Muscle layer of colon (tissue), 2 donors: ENCODE data around the gene SWSAP1.
"Not testable (repeated sequence)": the region's sequence is repeated elsewhere in the genome, so short reads cannot be mapped to it uniquely, and the experiment has no call there.

Experiments
- H3K27ac ChIP-seq: one replicate; pipeline ENCODE4 v1.7.0; 2013; ENCODE audit warnings: low read depth, mild to moderate bottlenecking, low read length, moderate library complexity
- H3K27me3 ChIP-seq, 2 donors: one replicate each; pipeline ENCODE4 v1.7.0; 2013; ENCODE audit warnings: low read length in 2 of 2, mild to moderate bottlenecking in 2 of 2; ENCODE audit not compliant: insufficient read depth in 2 of 2, control insufficient read depth in 1 of 2
- H3K36me3 ChIP-seq: one replicate; pipeline ENCODE4 v1.7.0; 2013; ENCODE audit warnings: mild to moderate bottlenecking, low read length; ENCODE audit not compliant: insufficient read depth
- H3K4me1 ChIP-seq: one replicate; pipeline ENCODE4 v1.7.0; 2013; ENCODE audit warnings: mild to moderate bottlenecking, low read length; ENCODE audit not compliant: insufficient read depth
- H3K4me3 ChIP-seq, 2 donors: one replicate each; pipeline ENCODE4 v1.7.0; 2013; ENCODE audit warnings: low read length in 2 of 2, low read depth in 1 of 2, mild to moderate bottlenecking in 1 of 2, moderate library complexity in 1 of 2
- H3K9ac ChIP-seq: one replicate; pipeline ENCODE4 v1.7.0; 2013; ENCODE audit warnings: low read length
- H3K9me3 ChIP-seq: one replicate; pipeline ENCODE4 v1.7.0; 2013; ENCODE audit warnings: mild to moderate bottlenecking, low read length
- donor health status: abdominal sarcoma.
- donor health status: Adenocarcinoma of cecum.

Gene SWSAP1

DNA sequence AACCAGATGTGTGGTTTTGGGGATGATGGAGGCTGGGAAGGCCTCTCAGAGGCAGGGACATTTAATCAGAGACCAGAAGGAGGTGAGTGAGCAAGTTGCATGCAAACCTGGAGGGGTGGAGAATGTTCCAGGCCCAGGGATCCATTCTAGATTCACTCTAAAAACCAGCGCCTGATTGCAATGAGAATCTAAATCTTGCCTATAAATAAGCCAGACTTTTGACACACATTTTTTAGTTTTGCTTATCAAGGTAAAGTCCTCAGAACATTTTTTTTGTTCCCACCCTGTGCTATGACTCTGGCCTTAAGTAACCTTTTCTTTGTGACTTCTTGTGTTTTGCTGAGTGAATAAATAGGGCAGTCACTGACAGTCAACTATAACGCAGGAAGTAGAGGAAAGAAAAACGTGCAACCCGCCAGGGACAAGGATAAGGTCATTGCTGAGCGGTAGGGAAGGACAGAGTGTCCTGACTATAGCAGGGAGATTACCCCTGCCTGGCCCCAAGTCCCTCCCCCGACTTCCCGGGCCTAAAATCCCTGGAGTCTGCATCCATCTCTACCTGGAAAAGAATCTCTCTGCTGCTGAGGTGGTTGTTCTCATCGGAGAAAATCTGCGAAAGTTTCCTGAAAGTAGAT lies 30.2 kb downstream of the SWSAP1 start:
- Histone ChIP-seq H3K27ac (no peak overlapping the region), H3K27me3 (peaks cover 5 to 8% of the 10 kb centered on the region in 2 donors), H3K9me3 (no peaks in the 10 kb centered on the region), H3K4me3 (no peak overlapping the region), H3K36me3 (no peaks in the 10 kb centered on the region), H3K4me1 (no peaks in the 10 kb centered on the region), H3K9ac (no peak overlapping the region)

DNA sequence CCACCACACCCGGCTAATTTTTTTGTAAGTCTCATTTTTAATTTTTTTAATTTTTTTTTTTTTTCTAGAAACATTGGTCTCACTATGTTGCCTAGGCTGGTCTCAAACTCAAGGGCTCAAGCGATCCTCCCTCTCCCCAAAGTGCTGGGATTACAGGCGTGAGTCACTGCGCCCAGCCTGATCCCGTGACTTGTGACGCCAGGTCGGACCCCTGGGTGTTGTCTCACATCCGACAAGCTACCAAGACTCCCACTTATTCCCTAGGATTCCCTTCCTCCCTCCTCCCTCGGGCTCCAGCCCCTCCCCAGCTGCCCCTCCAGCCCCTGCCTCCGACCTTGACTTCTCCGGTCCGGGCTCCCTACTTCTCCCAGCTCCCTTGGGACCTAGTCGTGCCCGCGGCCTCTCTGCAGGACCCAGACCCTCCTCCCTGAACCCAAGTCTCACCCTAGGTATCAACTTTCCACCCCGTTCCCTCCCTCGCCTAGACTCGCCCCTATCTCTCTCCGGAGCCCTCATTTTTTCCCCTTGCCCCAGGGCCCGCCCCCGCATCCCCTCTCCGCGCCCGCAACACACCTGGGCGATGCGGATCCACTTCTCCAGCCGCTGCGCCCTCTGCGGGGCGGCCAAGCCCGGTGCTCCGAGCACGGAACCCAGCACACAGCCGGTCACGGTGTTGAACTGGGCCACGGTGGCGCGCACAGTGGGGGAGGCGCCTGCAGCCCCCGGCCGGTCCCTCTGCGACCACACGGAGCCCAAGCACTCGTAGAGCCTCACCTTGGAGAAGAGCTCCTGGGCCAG lies 31.6 kb downstream of the SWSAP1 start:
- Histone ChIP-seq H3K36me3 (no peaks in the 10 kb centered on the region), H3K9me3 (no peaks in the 10 kb centered on the region), H3K4me3 (no peak overlapping the region), H3K27ac (no peak overlapping the region), H3K27me3 (peaks cover 5 to 8% of the 10 kb centered on the region in 2 donors), H3K9ac (no peak overlapping the region), H3K4me1 (no peaks in the 10 kb centered on the region)

DNA sequence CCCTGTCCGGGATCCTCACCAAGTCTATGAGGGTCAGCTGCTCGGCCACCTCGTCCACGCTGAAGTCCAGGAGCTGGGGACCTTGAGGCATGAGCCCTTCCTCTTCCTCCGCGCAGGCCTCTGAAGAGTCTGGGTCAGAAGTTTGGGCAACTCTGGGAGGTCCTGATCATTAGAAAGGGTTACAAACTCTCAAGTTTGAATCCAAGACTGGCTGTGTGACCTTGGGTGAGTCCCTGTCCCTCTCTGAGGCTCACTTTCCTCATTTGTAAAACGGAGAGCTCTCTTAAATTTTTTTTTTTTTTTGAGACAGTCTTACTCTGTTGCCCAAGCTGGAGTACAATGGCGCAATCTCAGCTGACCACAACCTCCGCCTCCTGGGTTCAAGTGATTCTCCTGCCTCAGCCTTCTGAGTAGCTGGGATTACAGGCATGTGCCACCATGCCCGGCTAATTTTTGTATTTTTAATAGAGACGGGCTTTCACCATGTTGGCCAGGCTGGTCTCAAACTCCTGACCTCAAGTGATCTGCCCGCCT lies 32.3 kb downstream of the SWSAP1 start:
- not testable (repeated sequence) for H3K27me3 ChIP-seq, H3K4me3 ChIP-seq

DNA sequence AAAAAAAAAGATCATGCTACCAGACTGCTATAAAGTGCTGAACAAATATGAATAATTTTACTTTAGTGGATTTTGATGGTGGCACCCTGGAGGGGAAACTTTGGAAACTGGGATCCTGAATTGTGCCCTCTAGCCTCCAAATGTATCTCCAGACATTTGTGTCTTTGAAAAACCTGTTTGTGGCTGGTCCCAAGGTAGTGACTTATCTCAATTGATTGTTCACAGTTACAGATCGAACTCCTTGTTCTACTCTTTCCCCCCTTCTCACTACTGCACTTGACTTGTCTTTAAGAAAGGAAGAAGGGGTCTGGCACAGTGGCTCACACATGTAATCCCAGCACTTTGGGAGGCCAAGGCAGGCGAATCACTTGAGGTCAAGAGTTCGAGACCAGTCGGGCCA lies 34.1 kb downstream of the SWSAP1 start:
- peaks cover 5 to 8% of the 10 kb centered on the region in 2 donors for H3K27me3 ChIP-seq

More for the DNA sequence above, 32.3 kb downstream of the SWSAP1 start:
- H3K9ac ChIP-seq, H3K27ac ChIP-seq, H3K9me3 ChIP-seq, H3K36me3 ChIP-seq, H3K4me1 ChIP-seq: not testable (repeated sequence)

DNA sequence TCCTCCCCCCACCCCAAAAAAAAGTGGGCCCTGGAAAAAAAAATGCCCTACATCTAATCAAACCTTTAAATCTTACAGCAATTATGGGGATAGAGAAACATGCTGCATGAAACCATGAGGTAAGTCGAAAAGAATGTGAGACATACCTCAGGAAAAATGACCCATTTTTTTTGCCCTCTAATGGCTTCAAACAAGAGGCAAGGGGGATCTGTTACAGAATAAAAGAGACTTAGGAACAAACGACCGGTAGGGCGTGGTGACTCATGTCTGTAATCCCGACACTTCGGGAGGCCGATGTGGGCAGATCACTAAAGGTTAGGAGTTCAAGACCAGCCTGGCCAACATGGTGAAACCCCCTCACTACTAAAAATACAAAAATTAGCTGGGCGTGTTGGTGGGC lies 36.2 kb downstream of the SWSAP1 start:
- Histone ChIP-seq H3K4me1 (no peaks in the 10 kb centered on the region), H3K27ac (no peak overlapping the region), H3K27me3 (peaks cover 5 to 8% of the 10 kb centered on the region in 2 donors), H3K36me3 (no peaks in the 10 kb centered on the region), H3K9ac (no peak overlapping the region), H3K4me3 (no peak overlapping the region), H3K9me3 (no peaks in the 10 kb centered on the region)

More for the DNA sequence above, 34.1 kb downstream of the SWSAP1 start:
- Histone ChIP-seq H3K9ac (no peak overlapping the region), H3K9me3 (no peaks in the 10 kb centered on the region), H3K27ac (no peak overlapping the region), H3K36me3 (no peaks in the 10 kb centered on the region), H3K4me1 (no peaks in the 10 kb centered on the region), H3K4me3 (no peak overlapping the region)

DNA sequence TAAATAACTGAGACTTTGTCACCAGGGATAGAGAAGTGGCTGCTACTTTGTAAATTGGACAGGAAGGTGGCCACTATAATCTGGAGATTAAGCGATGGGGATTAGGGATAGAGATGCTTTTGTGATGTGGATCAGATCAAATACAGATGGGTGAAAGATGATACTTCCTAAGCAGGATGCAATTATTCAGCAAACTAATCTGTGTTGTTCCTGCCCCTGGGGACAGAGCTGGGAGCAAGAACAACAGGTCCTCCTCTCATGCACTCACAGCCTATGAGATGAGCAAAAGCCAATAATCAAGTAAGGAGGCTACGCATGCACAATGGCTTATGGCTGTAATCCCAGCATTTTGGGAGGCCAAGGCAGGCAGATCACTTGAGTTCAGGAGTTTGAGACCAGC lies 40.1 kb downstream of the SWSAP1 start:
- Histone ChIP-seq H3K36me3 (no peaks in the 10 kb centered on the region), H3K27me3 (peaks cover 1 to 26% of the 10 kb centered on the region in 2 donors), H3K9ac (no peak overlapping the region), H3K4me1 (no peaks in the 10 kb centered on the region), H3K27ac (no peak overlapping the region), H3K9me3 (no peaks in the 10 kb centered on the region), H3K4me3 (no peak overlapping the region)

DNA sequence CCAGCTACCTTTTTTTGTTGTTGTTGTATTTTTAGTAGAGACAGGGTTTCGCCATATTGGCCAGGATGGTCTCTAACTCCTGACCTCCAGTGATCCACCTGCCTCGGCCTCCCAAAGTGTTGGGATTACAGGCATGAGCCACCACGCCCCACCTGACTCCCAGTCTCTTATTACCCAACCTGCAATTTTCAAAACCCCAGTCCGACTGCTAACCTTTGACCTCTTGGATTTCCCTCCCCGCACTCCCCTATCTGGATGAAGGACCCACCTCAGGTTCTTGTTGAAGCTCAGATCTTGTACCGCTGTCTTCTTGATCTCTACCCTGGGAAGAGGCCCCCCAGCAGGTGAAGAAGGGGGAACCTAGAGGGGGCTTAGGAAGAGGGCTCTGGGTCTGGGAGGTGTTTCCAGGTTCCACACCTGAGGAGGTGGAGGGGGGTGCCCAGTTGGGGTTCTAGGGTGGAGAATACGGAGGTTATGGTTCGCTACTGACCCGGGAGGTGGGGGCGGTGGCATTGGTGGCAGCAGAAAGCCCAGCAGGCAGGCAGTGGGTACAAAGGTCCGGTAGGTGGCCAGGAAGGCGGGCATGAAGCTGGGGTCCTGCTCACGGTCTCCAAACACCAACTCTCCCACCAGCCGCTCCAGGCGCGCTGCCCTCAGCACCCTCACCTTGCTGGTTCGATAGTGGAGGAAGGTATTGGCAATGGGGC lies 42.0 kb downstream of the SWSAP1 start:
- H3K36me3 ChIP-seq: no peaks in the 10 kb centered on the region
- H3K27me3 ChIP-seq: peaks cover 16 to 46% of the 10 kb centered on the region in 2 donors
- peaks cover 11% of the 10 kb centered on the region for H3K4me1 ChIP-seq
- no peak overlapping the region for H3K4me3 ChIP-seq
- no peaks in the 10 kb centered on the region for H3K9me3 ChIP-seq
- H3K27ac ChIP-seq: no peak overlapping the region
- H3K9ac ChIP-seq: no peak overlapping the region

DNA sequence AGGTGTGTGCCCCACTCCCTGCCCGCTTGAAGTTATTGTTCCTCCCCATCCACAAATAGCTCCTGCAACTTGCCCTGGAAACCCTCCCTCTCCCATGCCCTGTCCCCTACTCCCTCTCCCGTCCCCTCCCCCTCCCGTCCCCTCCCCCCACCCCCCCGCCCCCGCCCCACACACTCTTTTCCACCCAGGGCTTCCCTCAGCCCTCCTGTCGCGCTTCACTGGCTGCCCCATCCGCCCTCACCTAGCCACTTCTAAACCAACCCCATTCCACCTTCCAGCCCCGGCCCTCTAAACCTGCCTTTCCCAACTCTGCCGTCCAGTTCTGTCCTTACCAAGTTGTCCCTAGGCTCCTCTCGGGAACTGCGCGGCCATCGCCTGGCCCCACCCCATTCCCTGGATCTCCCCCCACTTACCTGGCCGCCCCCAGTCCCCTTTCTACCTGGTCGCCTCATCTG lies 43.7 kb downstream of the SWSAP1 start:
- Histone ChIP-seq H3K27me3 (peaks cover 31 to 62% of the 10 kb centered on the region in 2 donors), H3K36me3 (no peaks in the 10 kb centered on the region), H3K9me3 (no peaks in the 10 kb centered on the region), H3K9ac (no peak overlapping the region), H3K4me1 (peaks cover 21% of the 10 kb centered on the region), H3K27ac (no peak overlapping the region), H3K4me3 (no peak overlapping the region)

DNA sequence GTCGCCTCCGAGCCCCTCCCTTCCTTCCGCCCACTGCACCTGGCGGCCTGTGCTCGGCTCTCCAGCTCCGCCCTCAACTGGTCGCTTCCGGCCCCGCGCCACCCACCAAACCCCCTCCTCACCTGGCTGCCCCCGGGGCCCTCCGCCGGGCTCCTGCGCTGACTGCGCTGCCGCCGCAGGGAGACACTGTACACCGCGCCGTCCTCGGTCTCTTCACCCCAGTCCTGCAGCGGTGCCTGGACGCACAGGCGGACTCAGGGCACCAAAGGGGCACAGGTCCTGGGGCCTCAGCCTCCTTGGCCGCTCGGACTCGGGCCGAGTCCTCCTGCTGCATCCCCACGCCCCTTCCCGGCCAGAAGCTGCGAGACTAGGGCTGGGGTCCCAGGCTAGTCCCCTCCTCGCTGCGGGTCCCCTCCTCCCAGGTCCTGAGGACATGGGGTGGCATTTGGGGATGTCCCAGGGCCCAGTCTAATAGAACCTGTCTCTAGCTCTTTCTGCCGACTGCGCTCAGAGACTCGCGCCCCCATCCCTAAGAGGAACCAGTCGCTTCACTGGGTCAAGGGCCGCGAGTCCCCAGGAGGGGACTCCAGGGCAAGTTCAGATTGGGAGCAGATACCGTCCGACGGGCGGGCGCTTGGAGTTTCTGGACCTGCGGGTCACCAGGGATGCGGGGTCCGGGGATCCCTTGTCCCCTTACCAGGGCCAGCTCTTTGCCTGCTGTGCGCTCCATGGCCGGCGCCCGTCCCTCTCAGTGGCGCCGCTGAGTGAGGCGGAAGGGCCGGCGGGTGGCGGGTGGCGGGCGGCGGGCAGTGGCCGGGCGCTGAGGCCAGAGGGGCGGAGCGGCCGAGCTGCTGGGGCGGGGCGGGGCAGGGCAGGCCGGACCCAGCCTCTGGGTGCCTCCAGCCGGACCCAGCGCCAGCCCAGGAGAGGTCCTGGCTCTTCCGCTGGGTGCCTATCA lies 44.4 kb downstream of the SWSAP1 start, which contains the start of gene RGL3:
Gene RGL3 (minus strand): TSS at position 766 of the 958 bp plus-strand sequence. CDS start 36 bp downstream, at position 730.
- Histone ChIP-seq H3K27ac (no peak within 1 kb of the TSS), H3K4me1 (peaks cover 21% of the 10 kb centered on the region), H3K4me3 (no peak within 1 kb of the TSS), H3K9ac (no peak within 1 kb of the TSS), H3K9me3 (no peaks in the 10 kb centered on the region), H3K36me3 (no peaks in the 10 kb centered on the region), H3K27me3 (peaks cover 36 to 69% of the 10 kb centered on the region in 2 donors)

DNA sequence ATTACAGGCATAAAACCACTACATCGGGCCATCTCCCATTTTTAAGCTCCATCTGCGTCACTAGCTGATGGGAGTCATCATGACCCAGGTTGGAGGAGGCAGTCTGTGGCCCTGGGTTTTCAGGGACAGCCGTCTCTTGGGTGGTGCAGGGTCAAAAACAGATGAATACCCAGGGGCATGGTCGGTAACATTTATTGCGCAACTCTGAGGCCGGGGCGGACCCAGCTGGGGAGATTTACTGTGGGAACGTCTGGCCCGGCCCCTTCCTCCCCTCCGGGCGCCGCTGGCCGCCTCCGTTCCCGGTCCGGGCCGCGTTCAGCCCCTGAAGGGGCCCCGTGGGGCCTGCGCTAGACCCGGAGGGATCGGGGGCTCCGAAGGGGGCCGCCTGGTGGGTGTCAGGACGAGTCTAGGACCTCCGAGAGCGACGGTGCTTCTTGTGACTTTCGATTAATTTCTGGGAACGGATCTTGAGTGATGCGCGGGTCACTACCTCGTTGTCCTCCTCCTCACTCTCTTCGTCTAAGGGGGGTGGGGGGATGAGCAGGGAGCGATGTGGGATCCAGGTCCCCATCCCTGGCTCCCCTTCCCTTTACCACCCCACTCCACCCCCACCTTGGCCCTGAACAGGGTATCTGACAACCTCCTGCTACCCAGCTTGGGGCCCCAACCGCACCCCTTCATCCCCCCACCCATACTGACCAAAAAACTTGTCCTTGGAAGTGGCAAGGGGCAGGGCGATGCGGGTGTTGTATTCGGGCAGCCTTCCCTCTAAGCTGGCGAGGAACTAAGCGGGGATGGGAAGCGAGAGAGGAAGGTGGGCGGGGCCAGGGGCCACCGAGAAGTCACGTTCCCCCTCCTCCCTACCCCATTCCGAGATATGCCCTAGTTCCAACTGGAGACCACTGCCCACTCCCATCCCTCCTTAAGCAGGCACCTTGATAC lies 46.2 kb downstream of the SWSAP1 start:
- Histone ChIP-seq H3K36me3 (no peaks in the 10 kb centered on the region), H3K27ac (no peak overlapping the region), H3K9me3 (no peaks in the 10 kb centered on the region), H3K9ac (no peak overlapping the region), H3K4me1 (peaks cover 21% of the 10 kb centered on the region), H3K27me3 (peaks cover 36 to 73% of the 10 kb centered on the region in 2 donors), H3K4me3 (peak overlapping the region in 1 of 2 donors; percentile 38)
